ENCODE measurements around the gene LPP. TPM values are rescaled to one million over a fixed set of nuclear protein-coding genes. Genes with fewer than 3 reads are reported as not detected.

The LPP gene
- polyA plus RNA-seq, 1 experiment: 76.3 TPM

- TF ChIP-seq, protein P1, sequence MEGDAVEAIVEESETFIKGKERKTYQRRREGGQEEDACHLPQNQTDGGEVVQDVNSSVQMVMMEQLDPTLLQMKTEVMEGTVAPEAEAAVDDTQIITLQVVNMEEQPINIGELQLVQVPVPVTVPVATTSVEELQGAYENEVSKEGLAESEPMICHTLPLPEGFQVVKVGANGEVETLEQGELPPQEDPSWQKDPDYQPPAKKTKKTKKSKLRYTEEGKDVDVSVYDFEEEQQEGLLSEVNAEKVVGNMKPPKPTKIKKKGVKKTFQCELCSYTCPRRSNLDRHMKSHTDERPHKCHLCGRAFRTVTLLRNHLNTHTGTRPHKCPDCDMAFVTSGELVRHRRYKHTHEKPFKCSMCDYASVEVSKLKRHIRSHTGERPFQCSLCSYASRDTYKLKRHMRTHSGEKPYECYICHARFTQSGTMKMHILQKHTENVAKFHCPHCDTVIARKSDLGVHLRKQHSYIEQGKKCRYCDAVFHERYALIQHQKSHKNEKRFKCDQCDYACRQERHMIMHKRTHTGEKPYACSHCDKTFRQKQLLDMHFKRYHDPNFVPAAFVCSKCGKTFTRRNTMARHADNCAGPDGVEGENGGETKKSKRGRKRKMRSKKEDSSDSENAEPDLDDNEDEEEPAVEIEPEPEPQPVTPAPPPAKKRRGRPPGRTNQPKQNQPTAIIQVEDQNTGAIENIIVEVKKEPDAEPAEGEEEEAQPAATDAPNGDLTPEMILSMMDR (IDR thresholded peaks at IDR 0.05; ENCODE audit: low read depth, low read length): no peak
- ChIA-PET POLR2A (interaction anchor here (1.0 kb wide), 1 partner anchor 142 kb away, joined by 5 read pairs; no protein-coding TSS in a partner anchor), CTCF (interaction anchor here (0.8 to 1.3 kb wide), 2 partner anchors 606 to 608 kb away, joined by 3 to 8 read pairs; no protein-coding TSS in a partner anchor)
- Histone ChIP-seq H3K9me3 (ENCODE audit: control insufficient read depth, insufficient read depth, low read length) (no peaks in the 10 kb centered on the region), H3K4me3 (ENCODE audit: low read depth, low read length) (no peak overlapping the region), H3K27me3 (ENCODE audit: control insufficient read depth, insufficient read depth, low read length) (no peaks in the 10 kb centered on the region), H3K27ac (ENCODE audit: low read depth, low read length) (no peak overlapping the region)
- peak; percentile 45 for DNase-seq (ENCODE audit: low read depth, low spot score)
Observed at GRCh38 chr3:188348435-188349244, 194.7 kb downstream of the LPP start.

GRCh38 chr3:188349351-188349901, 195.5 kb downstream of the LPP start:
- Histone ChIP-seq H3K4me3 (ENCODE audit: low read depth, low read length) (no peak overlapping the region), H3K27ac (ENCODE audit: low read depth, low read length) (no peak overlapping the region), H3K27me3 (ENCODE audit: control insufficient read depth, insufficient read depth, low read length) (no peaks in the 10 kb centered on the region), H3K9me3 (ENCODE audit: control insufficient read depth, insufficient read depth, low read length) (no peaks in the 10 kb centered on the region)
- no peak for DNase-seq (ENCODE audit: low read depth, low spot score)
- TF ChIP-seq, protein P1 (IDR thresholded peaks at IDR 0.05; ENCODE audit: low read depth, low read length): no peak
- CTCF ChIA-PET: interaction anchor here (0.7 to 1.3 kb wide), 4 partner anchors 600 to 612 kb away, joined by 3 to 8 read pairs (median 4); no protein-coding TSS in a partner anchor
- POLR2A ChIA-PET: interaction anchor here (1.0 kb wide), 1 partner anchor 141 kb away, joined by 5 read pairs; no protein-coding TSS in a partner anchor

DNA sequence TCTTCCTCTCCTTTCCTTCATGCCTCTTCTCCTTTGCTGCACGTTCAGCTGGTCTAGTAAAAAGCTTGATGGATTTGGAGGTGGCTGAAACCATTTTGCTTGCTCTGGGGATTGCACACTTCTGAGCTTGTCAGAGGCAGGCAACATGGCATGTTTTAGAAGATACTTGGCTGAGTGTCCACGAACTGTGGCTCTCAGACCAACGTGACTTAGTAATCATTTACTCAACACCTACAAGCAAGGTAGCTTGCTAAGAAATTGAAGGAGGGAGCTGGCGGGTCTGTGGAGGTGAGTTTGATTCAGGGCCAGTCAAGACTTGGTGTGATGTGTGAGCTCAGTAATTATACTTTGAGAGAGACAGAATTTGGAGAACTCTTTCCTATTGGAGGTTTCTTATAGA, 196.0 kb downstream of the LPP start:
- Histone ChIP-seq H3K27me3 (ENCODE audit: control insufficient read depth, insufficient read depth, low read length) (no peaks in the 10 kb centered on the region), H3K27ac (ENCODE audit: low read depth, low read length) (no peak overlapping the region), H3K4me3 (ENCODE audit: low read depth, low read length) (no peak overlapping the region), H3K9me3 (ENCODE audit: control insufficient read depth, insufficient read depth, low read length) (no peaks in the 10 kb centered on the region)
- TF ChIP-seq, protein P1 (IDR thresholded peaks at IDR 0.05; ENCODE audit: low read depth, low read length): no peak
- ChIA-PET CTCF (interaction anchor here (0.7 to 1.3 kb wide), 5 partner anchors 601 to 613 kb away, joined by 3 to 8 read pairs (median 3); no protein-coding TSS in a partner anchor), POLR2A (no interaction called here)
- DNase-seq (ENCODE audit: low read depth, low spot score): no peak

- Histone ChIP-seq H3K27ac (ENCODE audit: low read depth, low read length) (no peak overlapping the region), H3K27me3 (ENCODE audit: control insufficient read depth, insufficient read depth, low read length) (no peaks in the 10 kb centered on the region), H3K4me3 (ENCODE audit: low read depth, low read length) (no peak overlapping the region), H3K9me3 (ENCODE audit: control insufficient read depth, insufficient read depth, low read length) (no peaks in the 10 kb centered on the region)
- POLR2A ChIA-PET: no interaction called here
- CTCF ChIA-PET: no interaction called here
- no peak for DNase-seq (ENCODE audit: low read depth, low spot score)
- TF ChIP-seq, protein P1 (IDR thresholded peaks at IDR 0.05; ENCODE audit: low read depth, low read length): no peak
Observed at GRCh38 chr3:188350961-188351360, 197.0 kb downstream of the LPP start.

DNA sequence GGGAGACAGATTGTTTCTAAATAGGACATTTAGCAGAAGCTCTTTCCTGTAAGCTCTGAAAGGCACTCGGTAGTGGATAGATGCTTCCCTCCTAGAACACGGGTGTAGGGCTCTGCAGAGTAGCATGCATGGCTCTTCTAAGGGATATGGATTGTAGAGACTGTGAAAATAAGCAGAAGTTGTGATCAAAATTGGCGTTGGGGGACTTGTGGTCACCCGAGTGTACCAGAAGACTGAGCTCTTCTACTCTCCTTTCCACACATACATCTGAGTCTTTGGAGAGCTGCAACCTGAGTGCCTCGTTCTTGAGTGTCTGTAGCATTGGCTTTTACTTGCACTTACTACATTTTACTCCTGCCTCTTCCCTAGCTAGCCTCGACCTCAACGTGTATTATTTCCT, 197.7 kb downstream of the LPP start:
- CTCF ChIA-PET: no interaction called here
- H3K9me3 ChIP-seq (ENCODE audit: control insufficient read depth, insufficient read depth, low read length): no peaks in the 10 kb centered on the region
- POLR2A ChIA-PET: no interaction called here
- H3K4me3 ChIP-seq (ENCODE audit: low read depth, low read length): no peak overlapping the region
- DNase-seq (ENCODE audit: low read depth, low spot score): no peak
- TF ChIP-seq, protein P1 (IDR thresholded peaks at IDR 0.05; ENCODE audit: low read depth, low read length): no peak
- H3K27me3 ChIP-seq (ENCODE audit: control insufficient read depth, insufficient read depth, low read length): no peaks in the 10 kb centered on the region
- H3K27ac ChIP-seq (ENCODE audit: low read depth, low read length): no peak overlapping the region
